AG09309 (cell line): ENCODE data around the gene ATP5F1C.

ENCODE experiments used
- DNase-seq: peaks from one replicate; pipeline ENCODE4 v3.0.0-alpha.2; 2010; ENCODE audit warnings: low read depth
- H3K4me3 ChIP-seq: 2 replicates; pipeline ENCODE4 v1.5.1; 2011; ENCODE audit warnings: mild to moderate bottlenecking, low read depth, low read length, moderate library complexity; ENCODE audit not compliant: control insufficient read depth
- TF ChIP-seq, protein P1 (sequence below): IDR thresholded peaks from 2 replicates; pipeline ENCODE4 v1.5.1; 2011; ENCODE audit warnings: mild to moderate bottlenecking, low read depth, low read length, inconsistent platforms; ENCODE audit not compliant: insufficient read depth, control insufficient read depth; ENCODE audit errors: missing control alignments

Gene ATP5F1C

DNA sequence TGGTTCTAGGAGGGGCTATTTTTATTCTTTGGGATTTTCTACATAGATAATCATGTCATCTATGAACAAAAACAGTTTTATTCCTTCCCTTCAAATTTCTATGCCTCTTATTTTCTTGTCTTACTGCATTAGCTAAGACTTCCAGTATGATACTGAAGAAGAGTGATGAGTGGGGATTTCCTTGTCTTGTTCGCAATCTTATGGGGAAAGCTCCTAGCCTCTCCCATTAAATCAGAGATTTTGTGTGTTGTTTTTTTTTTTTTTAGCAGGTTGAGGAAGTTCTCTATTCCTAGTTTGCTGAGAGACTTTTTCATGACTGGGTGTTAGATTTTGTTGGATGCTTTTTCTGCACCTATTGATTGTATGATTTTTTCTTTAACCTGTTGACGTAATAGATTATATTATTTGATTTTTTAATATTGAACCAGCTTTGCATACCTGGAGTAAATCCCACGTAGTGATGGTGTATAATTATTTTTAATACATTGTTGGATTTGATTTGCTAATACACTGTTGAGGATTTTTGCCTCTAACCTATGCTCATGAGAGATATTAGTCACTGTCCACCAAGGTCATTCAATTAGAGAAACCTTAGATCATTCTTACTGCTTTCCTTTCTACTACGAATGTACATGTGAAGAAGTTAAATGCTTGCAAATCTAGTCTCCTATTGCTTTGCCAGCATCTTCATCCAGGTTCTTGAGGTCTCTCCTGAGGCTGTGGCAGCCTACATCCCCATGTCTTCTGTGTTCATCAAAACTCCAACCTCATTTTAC, 6.5 kb downstream of the ATP5F1C start:
- DNase-seq, result no peak
- no peak overlapping the region for H3K4me3 ChIP-seq
- TF ChIP-seq, protein P1, sequence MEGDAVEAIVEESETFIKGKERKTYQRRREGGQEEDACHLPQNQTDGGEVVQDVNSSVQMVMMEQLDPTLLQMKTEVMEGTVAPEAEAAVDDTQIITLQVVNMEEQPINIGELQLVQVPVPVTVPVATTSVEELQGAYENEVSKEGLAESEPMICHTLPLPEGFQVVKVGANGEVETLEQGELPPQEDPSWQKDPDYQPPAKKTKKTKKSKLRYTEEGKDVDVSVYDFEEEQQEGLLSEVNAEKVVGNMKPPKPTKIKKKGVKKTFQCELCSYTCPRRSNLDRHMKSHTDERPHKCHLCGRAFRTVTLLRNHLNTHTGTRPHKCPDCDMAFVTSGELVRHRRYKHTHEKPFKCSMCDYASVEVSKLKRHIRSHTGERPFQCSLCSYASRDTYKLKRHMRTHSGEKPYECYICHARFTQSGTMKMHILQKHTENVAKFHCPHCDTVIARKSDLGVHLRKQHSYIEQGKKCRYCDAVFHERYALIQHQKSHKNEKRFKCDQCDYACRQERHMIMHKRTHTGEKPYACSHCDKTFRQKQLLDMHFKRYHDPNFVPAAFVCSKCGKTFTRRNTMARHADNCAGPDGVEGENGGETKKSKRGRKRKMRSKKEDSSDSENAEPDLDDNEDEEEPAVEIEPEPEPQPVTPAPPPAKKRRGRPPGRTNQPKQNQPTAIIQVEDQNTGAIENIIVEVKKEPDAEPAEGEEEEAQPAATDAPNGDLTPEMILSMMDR, result no peak

DNA sequence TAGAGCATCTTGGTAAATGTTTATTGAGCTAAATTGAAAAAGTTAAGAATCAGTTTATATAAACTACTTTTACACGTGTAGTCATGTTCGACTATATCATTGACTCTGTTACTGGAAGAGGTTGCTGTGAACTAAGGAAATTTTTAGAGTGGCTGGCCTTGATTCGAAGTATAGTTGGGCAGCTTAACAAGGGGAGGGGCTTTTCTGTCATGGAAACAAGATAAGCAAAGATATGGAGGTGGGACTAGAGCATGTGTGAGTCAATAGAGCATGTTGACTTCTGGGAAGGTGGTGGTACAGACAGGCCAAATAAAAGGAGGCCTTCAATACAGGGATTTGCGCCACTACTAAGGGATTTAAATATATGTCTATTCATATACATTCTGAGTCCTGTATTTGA, 7.6 kb downstream of the ATP5F1C start:
- no peak overlapping the region for H3K4me3 ChIP-seq
- no peak for DNase-seq
- TF ChIP-seq, protein P1, result no peak

DNA sequence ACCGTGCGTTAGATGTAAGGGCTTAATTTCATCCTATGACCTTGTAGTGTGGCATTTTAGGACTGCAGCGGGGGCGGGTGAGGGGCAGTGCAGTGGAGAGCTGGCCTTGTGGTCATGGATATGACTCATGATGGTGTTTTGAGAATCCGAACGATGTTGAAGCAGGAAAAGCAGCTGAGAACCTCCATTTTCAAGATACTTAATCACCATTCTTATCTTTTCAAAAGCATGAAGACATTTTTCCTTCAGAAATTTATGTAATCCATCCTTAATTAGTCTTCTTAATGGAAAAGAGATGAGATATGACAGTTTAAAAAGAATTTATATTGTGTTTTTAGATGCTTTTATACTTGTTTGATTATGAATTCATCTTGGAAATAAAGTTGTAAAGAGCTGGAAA, 9.6 kb downstream of the ATP5F1C start:
- TF ChIP-seq, protein P1, result no peak
- peak; percentile 73 for DNase-seq
- H3K4me3 ChIP-seq, result no peak overlapping the region

DNA sequence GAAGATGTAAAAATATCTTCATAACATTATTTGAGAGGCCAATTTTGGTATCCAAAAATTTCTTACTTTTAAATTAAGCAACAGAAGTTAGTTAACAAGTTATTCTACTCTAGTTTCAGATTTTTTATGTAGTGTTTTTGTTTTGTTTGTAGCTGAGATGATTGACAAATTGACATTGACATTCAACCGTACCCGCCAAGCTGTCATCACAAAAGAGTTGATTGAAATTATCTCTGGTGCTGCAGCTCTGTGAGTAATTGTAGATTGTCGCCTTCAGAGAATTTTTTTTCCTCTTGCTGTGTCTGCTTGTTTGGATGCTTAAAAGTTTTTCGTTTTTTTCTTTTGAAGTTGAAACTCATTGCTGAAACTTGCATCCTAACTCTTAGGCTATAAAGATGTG, 14.6 kb downstream of the ATP5F1C start:
- DNase-seq, result no peak
- TF ChIP-seq, protein P1, result no peak
- H3K4me3 ChIP-seq, result no peak overlapping the region

DNA sequence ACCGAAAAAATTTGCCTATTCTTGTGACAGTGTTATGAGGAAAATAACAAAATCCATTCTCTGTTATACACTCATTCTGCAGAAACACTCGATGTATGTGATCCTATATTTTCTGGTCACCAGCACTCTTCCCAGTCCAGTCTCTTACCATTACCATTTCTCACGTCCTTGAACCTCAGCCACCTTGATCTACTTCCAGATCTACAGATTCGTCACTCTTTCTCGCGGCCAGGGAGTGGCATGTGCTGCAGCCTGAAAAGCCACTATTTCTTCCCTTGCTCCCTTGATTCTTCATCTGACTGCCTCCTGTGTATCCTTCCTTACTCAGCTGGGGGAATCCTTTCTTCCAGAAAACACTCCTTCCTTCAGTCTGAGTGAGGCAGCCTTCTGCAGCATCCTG, 16.2 kb downstream of the ATP5F1C start:
- TF ChIP-seq, protein P1, result no peak
- DNase-seq, result no peak
- H3K4me3 ChIP-seq, result no peak overlapping the region

DNA sequence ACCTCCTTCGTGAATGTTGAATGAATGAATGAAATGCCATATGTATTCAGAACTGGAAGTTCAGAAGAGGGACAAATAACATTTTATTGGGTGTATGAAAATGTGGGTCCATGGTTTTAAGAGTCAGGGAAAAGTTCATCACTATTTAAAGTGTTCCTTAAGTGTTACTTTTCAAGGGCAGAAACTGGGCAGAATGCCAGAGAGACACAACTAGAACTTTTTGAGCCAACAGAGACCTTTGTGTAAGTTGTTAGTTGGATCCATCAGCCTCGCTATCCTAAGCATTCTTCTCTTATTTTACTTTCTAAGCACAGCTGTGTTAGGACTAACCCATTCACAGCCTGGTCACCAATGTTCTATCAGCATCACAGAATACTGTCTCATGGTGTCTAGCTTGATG, 16.8 kb downstream of the ATP5F1C start:
- TF ChIP-seq, protein P1, result no peak

More for the DNA sequence above, 16.8 kb downstream of the ATP5F1C start:
- DNase-seq, result no peak
- no peak overlapping the region for H3K4me3 ChIP-seq
